Measurements from ENCODE around the gene MYBPC2.

GRCh38 chr19:50507376-50507775, 74.7 kb downstream of the MYBPC2 start:
- no peak for TF ChIP-seq EZH2 (IDR thresholded peaks at IDR 0.05; ENCODE audit: insufficient read depth, poor library complexity, severe bottlenecking)
- TF ChIP-seq EZH2phosphoT487 (IDR thresholded peaks at IDR 0.05; ENCODE audit: insufficient read depth, low read depth) = no peak

All from GM23248 (cell line).